NCI-H187 treated with DMSO at 0.1 percent for 48 hours (cell line): ENCODE data around the gene TSC22D3.
"Not testable (repeated sequence)": the region's sequence is repeated elsewhere in the genome, so short reads cannot be mapped to it uniquely, and the experiment has no call there.

Experiments used
- DNase-seq: peaks from one replicate; lab custom pipeline; 2025; lab: John Stamatoyannopoulos, UW

Gene TSC22D3

DNA sequence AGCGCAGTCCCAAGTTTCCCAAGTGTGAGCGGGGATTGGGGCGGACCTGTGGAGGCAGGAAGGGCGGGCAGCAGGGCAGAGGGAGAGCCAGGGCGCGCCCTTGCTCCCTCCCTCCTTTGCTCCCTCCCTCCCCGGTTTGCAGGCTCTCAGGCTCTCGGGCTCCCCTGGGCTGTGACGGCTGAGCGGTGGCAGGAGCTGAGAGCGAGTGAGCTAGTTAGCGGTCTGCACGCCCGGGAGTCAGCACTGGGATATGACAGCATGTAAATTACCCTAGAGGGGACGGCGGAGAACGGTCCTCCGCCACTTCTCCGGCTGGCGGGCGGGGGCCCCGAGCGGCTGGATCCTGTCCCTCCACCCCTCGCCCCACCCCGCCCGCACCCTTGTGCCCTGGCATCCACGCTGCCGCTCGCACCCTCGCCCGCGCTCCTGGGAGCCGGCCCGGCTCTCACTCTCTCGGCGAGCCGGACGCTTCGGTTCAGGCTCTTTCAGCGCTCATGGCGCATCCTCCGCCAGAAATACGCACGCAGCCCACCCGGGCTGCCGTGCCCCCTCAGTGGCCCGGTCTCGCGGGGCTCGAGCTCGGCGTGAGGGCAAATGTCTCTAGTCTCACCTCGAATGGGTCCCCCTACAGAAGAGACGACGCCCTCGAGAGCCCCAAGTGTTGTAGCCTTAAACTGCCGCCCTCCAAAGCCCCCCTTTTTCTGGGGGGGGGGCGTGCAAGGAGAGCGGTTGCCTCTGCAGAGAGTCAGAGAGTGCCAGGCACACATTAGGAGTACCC lies at the start of gene TSC22D3:
TSC22D3 (minus strand) TSS at position 54 of the 778 bp plus-strand sequence. CDS start 368 bp downstream, outside the sequence.
- DNase-seq, result no peak

DNA sequence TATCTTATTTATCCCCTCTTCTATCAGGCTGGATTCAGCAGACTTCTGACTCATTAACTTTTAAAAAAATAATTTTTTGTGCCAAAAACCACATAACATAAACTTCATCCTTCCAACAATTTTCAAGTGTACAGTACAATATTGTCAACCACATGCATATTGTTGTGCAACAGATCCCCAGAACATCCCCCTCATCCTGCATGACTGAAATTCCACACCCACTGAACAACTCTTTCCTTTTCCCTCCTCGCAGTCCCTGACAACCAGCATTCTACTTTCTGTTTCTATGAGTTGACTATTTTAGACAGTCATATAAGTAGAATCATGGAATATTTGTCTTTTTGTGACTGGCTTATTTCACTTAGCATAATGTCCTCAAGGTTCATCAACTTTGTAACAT lies 47.9 kb upstream of the TSC22D3 start:
- DNase-seq, result no peak

DNA sequence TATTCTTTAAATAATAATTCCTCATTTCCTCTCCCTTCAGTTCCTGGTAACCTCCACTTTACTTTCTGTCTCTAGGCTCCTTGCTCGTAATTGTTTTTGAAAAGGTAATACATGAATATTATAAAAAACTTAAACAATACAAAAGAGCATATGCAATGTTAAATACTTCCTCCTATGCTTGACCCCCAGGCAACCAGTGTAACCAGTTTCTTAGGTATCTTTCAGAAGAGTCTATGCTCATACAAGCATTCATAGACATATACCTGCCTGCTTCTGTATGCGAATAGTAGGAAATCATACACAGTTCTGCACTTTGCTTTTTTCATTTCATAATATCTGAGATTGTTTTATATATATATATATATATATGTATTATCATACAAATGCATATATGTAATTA lies 47.5 kb upstream of the TSC22D3 start:
- no peak for DNase-seq

DNA sequence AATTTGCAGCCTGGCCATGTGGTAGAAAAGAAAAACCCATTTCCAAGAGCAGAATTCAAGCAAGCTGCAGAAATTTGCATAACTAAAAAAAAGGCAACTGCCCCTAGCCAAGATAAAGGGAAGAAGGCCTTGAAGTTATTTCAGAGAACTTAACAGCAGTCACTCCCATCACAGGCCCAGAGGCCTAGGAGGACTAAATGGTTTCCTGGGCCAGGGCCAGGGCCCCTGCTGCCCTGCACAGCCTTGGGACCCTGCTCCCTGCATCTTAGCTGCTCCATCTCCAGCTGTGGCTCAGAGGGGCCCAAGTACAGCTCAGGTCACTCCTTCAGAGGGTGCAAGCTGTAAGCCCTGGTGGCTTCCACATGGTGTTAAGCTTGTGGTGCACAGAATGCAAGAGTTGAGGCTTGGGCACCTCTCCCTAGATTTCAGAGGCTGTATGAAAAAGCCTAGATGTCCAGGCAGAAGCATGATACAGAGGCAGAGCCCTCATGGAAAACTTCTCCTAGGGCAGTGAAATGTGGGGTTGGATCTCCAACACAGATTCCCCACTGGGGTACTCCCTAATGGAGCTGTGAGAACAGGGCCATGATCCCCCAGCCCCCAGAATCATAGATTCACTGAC lies 43.4 kb upstream of the TSC22D3 start:
- DNase-seq, result no peak

DNA sequence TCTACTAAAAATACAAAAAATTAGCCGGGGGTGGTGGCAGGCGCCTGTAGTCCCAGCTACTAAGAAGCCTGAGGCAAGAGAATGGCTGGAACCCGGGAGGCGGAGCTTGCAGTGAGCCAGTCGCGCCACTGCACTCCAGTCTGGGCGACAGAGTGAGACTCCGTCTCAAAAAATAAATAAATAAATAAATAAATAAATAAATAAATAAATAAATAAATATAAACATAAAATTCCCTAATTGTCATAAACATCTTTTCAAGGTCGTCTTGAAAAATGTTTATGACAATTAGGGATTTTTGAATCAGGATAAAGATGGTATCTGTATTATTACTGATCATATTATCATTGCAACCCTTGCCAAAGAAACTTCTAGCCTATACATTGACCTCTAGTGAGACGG lies 34.5 kb upstream of the TSC22D3 start:
- DNase-seq, result not testable (repeated sequence)

DNA sequence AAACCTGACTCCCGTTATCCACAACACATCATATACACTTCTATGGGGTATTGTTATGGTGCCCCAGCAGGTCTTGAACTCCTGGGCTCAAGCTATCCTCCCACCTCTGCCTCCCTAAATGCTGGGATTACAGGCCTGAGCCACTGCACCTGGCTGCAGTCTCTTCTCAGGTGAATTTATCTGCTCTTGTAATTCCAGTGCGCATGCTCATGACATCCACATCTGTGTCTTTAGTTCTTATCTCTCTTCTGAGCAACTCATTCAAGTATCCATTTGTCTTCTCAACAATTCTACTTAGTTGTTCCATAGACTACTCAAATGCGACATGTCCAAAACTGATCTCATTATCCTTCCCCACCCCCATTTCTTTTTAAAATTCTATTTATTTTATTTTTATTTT lies 29.6 kb upstream of the TSC22D3 start:
- no peak for DNase-seq

- no peak for DNase-seq
These were observed 28.8 kb upstream of the TSC22D3 start for GRCh38 chrX:107804427-107804826.

DNA sequence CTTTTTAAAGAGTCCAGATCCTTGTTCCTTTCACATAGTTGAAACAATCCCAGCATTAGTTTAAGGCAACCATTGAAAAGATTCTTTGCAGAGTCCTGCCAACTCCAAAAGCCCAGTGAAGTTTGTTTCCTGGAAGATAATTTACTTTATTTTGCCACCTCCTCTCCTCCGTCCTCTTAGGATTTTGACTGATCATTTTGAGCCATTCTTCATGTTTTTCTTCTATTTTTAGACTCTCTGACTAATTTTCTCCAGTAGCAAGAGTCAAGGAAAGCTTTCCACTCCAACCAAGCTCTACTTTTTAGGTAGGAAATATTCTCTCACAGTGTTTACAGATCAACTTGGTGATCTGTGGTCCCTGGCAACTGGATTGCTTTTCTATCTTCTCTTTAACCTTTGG lies 12.2 kb upstream of the TSC22D3 start:
- no peak for DNase-seq

DNA sequence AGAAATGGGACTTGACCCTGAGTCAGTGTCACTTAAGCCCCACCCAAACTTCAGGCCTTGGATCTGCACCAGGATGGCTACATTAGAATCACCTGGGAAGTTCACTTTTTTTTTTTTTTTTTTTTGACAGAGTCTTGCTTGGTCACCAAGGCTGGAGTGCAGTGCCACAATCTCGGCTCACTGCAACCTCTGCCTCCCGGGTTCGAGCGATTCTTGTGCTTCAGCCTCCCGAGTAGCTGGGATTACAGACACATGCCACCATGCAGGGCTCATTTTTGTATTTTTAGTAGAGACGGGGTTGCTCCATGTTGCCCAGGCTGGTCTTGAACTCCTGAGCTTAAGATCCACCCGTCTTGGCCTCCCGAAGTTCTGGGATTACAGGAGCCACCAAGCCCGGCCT lies 4.9 kb upstream of the TSC22D3 start:
- no peak for DNase-seq

DNA sequence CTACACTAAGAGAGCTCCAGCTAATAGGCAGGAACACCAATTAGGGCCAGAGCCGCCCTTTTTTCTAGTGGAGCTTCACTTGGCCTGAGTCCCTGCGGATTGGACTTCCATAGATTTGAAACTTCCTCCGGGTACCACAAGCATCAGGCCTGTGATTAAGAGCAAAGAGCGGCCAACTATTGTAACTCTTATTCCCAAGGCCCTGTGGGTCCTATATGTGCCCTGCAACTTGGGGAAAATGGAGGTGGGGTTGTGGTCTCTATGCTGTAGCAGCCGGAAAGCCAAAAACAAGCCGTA lies 1.9 kb upstream of the TSC22D3 start, which contains the start of gene NCBP2L:
NCBP2L (plus strand) TSS at position 198 of the 297 bp plus-strand sequence. CDS start 16,488 bp downstream, outside the sequence.
- no peak for DNase-seq

- peak; percentile 34 for DNase-seq
These were observed 1.3 kb upstream of the TSC22D3 start for GRCh38 chrX:107776649-107777535.

DNA sequence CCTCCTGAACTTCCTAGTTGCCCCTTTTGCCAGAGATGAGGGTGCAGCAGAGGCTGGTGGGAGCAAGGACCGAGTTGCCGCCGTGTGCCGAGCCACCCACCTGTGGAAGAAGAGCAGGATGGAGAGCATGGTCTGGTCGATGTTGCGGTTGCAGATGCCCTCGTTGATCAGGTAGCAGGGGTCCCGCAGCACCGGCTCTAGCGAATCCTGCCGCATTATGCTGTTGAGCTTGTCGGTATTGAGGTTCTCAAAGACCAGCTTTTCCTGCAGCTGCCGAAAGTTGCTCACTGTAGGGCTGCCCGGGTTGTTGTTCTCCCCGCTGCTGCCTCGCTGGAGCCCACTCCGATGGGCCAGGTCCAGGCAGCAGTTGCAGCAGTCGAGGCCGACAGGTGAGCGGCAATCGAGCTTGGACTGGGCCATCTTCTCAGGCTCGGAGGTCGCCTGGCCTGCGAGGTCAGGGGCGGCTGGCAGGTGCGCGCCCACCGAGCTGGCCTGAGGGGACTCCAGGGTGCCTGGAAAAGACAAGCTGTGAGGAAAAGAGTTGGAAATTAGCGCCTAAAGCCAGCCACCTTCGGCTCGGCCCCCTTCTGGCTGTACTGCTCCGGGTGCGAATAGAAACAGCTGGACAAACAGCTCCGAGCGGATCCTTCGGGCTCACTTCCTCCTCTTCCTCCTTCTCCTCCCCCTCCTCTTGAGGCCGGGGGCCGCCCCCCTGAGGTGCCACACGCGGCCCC lies 420 bp downstream of the TSC22D3 start:
- DNase-seq, result no peak

GRCh38 chrX:107773906-107774435 lies 1.6 kb downstream of the TSC22D3 start:
- no peak for DNase-seq

DNA sequence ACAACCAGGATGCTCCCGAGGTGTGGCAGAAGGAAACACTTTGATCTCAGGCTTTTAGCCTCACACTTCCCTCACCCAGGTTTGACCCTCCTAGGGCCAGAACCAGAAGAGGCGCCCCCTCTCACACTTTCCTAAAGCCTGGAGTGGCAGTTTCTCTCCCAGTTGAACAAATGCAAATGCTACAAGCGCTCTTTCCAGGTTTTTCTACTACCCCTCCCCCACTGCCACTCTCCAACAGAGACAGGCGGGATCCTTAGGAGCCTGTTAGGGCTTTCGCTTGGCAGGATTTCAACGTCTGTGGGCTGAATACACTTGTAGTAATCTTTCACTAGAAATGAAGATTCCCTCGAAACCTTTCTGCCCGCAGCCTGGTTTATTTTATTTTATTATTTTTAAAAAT lies 2.4 kb downstream of the TSC22D3 start:
- no peak for DNase-seq

- no peak for DNase-seq
These were observed 5.8 kb downstream of the TSC22D3 start for GRCh38 chrX:107769581-107770317.

DNA sequence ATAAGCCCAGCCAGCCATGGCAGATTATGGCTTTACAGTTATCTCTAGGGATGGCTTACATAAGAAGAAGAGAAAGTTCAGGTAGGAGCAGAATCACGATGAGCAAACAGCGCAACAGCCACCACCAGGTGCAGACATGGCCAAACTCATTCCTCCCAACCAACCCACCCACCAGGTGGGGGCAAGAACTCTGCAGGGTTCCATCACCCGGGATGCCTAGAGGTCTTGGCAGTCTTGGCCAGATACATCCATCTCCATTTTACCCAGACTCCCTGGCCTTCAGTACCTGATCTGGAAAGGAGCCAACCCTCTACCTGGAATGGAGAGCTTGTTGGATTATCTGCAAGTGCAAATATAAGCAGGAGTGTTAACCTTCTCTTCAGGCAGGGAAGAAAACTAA lies 7.5 kb downstream of the TSC22D3 start:
- no peak for DNase-seq

GRCh38 chrX:107766470-107767150 lies 9.0 kb downstream of the TSC22D3 start:
- no peak for DNase-seq

DNA sequence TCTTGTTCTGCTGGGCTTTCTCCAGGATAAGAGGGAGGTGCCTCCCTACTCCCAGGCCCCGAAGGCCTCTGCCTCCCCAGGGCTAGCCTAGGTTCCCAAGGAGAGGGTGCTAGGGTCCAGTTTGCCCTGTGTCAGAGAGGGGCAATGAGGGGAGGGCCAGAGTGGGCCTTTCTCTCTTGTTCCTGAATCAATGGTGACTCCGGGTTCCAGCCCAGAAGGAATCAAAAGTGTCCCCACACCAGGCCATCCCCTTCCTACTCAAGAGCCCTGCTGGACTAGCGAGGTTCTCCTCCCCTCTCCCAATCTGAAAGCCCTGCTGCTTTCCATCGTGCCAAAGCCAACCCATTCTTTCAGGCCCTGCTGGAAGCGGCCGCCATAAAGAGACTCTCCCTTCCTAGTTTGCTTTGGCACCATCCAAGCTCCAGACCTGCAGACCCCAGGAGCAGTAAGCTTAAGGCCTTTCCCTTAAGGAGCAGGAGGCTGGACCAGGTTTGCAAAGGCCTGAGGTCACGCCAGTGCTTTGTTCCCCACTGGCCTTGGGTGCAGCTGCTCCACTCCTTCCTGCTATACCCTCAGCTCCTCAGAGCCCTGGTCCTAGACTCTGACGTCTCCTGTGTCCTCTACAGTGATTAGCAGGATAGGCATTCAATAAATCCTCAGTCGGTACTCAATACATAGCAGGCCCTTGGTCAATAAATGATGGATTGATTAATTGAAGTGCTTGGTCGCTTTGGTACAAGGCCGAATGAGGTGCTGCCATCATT lies 10.6 kb downstream of the TSC22D3 start:
- no peak for DNase-seq

- DNase-seq, result no peak
These were observed 11.9 kb downstream of the TSC22D3 start for GRCh38 chrX:107763647-107764046.
